ENCODE measurements around the gene KASH5.
"Not testable (repeated sequence)": the region's sequence is repeated elsewhere in the genome, so short reads cannot be mapped to it uniquely, and the experiment has no call there.

KASH5 gene

DNA sequence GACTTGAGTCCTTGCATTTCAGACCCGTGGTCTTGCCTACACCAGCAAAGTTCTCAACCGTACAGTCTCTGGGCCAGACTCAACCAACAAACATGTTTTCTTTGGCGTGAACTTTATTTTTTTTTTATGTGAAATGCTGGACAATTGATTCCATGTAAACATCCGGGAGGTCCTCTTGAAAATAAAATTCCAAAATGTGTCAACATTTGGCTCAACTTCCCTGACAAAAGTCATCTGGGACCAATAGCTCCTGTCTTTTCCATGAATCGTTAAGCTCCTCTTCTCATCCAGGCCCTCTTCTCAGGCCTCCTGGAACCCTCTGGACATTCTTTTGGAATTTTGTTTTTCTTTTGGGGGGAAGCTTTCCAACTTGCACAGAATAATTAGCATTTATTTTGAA lies 67.7 kb downstream of the KASH5 start:
- no peak for DNase-seq (ENCODE audit: low read depth in 2 of 2)

DNA sequence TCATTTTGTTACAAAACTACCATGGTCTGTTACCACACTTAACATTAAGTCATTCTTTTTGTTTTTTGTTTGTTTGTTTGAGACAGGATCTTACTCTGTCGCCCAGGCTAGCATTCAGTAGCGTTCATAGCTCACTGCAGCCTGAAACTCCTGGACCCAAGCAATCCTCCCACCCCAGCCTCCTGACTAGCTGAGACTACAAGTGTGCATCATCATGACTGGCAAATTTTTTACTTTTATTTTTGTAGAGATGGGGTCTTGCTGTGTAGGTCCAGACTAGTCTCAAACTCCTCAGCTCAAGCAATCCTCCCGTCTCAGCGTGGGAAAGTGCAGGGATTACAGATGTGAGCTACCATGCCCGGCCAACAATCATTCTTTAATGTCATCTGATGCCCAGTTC lies 68.3 kb downstream of the KASH5 start:
- DNase-seq (ENCODE audit: low read depth in 2 of 2), result no peak

DNA sequence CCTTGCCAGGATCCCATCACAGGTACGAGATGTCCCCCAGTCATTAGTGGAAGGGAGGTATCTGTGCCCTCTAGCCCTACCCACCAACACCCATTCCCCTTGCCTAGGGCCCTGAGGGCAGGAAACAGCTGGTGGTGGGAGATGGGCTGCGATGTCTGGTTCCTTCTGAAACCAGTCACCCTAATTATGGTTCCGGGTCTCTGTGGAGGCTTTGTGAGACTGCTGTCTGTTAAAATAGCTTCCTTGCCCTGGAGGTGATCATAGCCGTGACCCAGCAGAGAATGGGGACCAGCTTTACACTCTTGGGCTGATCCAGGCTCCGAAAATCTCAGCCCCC lies 70.5 kb downstream of the KASH5 start:
- no peak for DNase-seq (ENCODE audit: low read depth in 2 of 2)

DNA sequence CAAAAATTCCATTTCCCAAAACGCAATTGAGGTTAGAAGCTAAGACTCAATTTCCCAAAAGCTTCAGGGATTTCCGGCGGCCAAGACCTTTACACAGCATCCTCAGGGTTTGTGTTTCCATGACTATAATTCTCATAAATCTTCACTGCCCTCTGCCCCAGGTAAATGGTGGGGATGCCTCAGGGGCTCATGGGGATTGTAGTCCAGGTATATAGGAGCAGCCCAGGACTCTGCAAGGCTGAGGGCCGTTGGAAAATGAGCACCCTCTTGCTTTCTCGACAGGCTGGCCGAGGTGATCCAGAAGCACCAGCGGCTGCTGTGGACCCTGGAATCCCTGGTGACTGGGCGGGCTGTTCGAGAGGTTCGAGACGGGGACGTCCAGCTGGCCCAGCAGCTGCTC lies 71.3 kb downstream of the KASH5 start:
- DNase-seq (ENCODE audit: low read depth in 2 of 2), result no peak

DNA sequence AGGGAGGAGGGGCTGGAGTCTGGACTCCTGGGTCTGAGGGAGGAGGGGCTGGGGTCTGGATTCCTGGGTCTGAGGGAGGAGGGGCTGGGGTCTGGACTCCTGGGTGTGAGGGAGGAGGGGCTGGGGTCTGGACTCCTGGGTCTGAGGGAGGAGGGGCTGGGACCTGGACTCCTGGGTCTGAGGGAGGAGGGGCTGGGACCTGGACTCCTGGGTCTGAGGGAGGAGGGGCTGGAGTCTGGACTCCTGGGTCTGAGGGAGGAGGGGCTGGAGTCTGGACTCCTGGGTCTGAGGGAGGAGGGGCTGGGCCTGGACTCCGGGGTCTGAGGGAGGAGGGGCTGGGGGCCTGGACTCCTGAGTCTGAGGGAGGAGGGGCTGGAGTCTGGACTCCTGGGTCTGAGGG lies 73.1 kb downstream of the KASH5 start:
- DNase-seq (ENCODE audit: low read depth in 2 of 2), result not testable (repeated sequence)

DNA sequence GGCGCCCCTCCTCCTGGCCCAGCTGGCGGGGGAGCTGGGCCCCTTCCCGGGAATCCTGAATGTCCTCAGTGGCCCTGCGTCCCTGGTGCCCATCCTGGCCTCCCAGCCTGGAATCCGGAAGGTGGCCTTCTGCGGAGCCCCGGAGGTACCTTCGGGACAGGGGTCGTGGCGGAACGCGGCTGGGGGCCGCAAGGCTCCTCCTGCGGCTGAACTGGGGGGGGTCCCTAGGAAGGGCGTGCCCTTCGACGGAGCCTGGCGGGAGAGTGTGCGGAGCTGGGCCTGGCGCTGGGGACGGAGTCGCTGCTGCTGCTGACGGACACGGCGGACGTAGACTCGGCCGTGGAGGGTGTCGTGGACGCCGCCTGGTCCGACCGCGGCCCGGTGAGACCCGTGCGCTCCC lies 73.6 kb downstream of the KASH5 start:
- DNase-seq (ENCODE audit: low read depth in 2 of 2), result no peak

DNA sequence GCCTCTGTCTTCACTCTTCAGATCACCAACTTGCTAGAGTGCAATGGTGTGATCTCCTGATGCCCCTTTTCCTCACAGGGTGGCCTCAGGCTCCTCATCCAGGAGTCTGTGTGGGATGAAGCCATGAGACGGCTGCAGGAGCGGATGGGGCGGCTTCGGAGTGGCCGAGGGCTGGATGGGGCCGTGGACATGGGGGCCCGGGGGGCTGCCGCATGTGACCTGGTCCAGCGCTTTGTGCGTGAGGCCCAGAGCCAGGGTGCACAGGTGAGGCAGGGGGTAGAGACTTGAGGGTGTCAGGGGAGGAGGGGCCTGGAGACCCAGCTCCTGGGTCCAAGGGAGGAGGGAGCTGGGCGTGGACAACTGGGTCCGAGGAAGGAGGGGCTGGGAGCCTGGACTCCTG lies 74.4 kb downstream of the KASH5 start:
- no peak for DNase-seq (ENCODE audit: low read depth in 2 of 2)

DNA sequence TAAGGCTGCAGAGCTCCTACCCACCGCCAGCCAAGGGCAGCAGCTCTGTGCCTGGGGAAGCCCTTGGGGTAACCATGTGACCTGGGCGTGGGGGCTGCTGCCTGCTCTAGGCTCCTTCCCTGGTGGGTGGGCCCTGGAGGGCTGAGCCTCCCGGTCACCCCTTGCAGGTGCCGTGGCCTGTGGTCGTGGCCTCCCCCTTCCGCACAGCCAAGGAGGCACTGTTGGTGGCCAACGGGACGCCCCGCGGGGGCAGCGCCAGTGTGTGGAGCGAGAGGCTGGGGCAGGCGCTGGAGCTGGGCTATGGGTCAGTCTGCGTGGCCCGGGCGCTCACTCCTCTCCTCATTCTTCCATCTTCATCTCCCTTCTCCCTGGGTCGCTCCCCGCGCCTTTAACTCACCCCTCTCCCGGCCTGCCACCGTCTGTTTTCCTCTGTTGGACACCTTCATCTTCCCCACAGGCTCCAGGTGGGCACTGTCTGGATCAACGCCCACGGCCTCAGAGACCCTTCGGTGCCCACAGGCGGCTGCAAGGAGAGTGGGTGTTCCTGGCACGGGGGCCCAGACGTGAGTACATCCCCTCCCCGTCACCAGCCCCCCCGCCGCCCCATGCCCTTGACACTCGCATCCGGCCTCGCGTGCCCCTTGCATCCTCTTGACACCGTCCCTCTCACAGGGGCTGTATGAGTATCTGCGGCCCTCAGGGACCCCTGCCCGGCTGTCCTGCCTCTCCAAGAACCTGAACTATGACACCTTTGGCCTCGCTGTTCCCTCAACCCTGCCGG lies 76.1 kb downstream of the KASH5 start:
- no peak for DNase-seq (ENCODE audit: low read depth in 2 of 2)

DNA sequence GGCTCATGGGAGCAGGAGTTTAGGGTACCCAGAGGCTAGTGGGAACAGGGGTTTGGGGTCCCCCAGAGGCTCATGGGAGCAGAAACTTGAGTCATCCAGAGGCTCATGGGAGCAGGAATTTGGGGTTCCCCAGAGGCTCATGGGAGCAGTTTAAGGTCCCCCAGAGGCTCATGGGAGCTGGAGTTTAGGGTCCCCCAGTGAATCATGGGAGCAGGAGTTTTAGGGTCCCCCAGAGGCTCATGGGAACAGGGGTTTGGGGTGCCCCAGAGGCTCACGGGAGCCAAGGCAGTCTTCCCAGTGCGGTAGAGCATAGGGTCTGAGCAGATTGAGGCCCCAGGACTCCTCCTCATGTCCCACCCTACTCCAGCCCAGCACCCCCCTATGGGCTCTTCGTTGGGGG lies 77.3 kb downstream of the KASH5 start:
- no peak for DNase-seq (ENCODE audit: low read depth in 2 of 2)
